ENCODE data around the gene ISG20L2.
"Not testable (repeated sequence)": the region's sequence is repeated elsewhere in the genome, so short reads cannot be mapped to it uniquely, and the experiment has no call there.

Gene ISG20L2

DNA sequence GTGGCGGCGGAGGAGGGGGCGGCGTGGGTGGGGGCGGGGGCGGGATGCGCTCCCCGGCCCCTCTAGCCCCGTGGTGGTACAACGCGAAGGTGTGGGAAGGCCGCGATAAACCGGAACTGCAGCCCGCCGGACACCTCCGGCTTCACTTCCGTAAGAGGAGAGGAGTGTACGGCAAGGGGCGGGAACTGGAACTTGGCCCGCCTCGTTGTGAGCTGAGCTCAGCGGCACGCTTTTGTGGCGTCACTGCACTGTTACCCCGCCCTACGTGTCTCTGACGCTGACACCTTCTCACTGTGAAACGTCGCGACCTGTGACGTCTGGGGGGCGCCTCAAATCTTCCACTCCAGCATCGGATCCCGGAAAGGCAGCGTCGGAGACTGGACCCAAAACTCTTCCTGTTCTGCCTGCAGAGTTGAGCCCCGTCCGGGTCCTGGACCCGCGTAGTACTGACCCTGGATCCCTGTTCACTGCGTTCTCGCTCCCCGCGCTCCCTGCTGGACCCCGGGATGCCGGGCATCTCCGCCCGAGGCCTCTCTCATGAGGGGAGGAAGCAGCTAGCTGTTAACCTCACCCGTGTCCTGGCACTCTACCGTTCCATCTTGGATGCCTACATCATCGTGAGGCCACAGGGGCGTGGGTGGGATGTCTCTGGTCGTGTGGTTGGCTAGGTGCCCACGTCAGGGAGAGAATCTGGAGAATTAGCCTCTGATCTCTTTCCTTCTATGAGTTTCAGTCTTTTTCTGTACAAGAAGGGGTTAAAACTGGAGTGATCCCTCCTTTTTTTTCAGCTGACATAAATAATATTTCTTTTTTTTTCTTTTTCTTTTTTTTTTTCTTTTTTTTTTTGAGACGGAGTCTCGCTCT is at the start of gene ISG20L2:
Gene ISG20L2, minus strand, starts transcription at position 168 of the 864 bp plus-strand sequence. CDS start 1,114 bp downstream, outside the sequence.
- peak; percentile 98 for DNase-seq (ENCODE audit: low read depth)

DNA sequence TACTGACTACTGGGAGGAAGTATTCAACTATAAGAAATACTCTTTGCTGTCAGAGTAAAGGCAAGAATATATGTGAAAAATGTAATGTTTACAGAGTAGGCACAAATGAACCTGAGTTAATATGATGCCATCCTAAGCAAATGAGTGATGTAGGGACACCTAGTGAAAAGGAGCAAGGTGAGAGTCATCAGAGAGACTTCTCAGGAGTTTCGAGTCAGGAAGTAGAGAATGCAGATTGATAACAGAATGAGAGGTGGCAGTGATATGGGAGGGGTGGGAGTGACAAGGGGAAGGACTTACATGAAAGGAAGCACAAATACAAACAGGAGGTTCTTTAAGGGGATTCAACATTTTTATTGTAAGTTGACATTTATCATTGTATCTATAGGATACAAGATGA is 49.0 kb upstream of the ISG20L2 start:
- DNase-seq (ENCODE audit: low read depth): no peak

GRCh38 chr1:156776942-156777341 is 48.4 kb upstream of the ISG20L2 start:
- no peak for DNase-seq (ENCODE audit: low read depth)

- no peak for DNase-seq (ENCODE audit: low read depth)
Measured at GRCh38 chr1:156775799-156776198, 47.2 kb upstream of the ISG20L2 start.

DNA sequence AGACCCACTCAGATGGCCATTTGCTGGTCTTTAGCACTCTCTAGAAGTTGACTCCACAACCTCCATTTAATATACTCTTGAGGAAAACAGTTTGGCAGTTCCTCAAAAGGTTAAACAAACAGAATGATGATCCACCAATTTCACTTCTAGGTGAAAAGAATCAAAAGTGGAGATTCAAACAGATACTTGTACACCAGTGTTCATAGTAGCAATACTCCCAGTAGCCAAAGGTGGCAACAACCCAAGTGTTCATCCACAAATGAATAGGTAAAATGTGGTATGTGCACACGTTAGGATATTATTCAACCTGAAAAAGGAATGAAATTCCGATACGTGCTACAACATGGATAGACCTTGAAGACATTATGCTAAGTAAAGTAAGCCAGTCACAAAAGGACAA is 45.0 kb upstream of the ISG20L2 start:
- no peak for DNase-seq (ENCODE audit: low read depth)

DNA sequence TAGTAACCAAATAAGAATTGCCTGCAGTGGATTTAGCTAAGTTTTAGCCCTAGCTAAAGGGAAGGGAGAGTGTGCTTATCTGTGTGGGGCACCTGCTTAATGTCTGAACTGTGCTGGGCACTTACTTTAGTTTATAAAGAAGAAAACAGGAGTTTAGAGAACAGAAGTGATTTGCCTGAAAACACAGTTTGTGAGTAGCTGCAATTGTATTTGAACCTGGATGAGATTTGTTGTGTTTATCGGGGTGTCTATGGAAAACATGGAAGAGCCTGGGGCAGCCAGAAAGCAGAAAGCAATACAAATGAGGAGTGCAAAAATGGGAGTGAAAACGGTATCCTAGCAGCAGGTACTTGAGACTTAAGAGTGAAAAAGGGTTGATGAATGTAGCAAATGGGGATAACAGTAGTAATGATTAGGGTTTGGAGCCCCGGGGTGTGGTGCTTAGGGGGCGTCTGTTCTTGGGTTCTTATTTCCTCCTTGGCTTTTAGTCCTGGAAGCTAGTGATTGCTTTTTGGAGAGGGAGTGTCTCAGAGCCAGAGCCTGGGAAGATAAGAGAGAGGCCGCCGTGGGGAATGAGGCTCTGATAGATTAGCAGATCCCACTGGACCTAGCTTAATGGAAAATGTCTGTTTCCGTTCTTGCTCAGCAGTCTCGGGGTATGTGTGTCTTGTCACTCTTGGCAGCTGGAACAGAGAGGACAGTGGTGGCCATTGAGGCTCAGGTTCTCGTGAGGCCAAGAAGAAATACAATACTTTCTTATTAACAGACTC is 44.3 kb upstream of the ISG20L2 start:
- DNase-seq (ENCODE audit: low read depth): no peak

GRCh38 chr1:156772222-156772621 is 43.7 kb upstream of the ISG20L2 start:
- DNase-seq (ENCODE audit: low read depth): no peak

GRCh38 chr1:156768610-156769295 is 40.2 kb upstream of the ISG20L2 start:
- DNase-seq (ENCODE audit: low read depth): no peak

GRCh38 chr1:156767879-156768604 is 39.5 kb upstream of the ISG20L2 start:
- DNase-seq (ENCODE audit: low read depth): no peak

DNA sequence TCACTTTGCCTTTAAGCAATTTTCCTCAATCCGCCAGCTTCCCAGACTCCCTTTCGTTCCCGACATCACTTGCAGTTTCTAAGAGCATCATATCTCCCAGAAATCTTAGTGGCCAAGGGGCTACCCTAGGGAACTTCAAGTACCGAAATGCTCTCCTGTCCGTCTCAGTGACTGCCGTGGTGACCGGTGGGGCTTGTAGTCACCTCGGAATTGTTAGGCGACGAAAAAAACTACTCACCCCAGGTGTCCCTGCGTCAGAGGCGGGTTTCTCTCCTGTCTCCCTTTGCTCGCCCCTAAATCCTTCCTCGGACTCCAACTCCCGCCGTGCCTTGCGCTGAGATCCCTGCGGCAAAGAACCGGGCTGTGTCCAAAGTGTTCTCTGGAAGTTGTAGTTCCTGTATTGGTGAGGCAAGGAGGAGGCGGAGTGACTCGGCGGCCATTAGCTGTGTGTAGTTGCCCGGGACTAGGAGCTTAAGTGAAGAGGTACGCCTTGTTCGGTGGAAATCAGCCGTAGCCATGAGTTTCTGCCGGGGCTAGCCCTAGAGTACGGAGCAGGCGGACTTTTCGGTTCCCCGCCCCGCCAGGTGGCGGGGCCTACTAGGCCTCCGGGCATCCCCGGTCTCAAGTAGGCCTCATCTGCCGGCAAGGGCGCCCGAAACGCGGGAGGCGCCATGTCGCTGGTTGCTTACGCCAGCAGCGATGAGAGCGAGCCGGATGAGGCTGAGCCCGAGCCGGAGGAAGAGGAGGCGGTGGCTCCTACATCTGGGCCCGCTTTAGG is 38.7 kb upstream of the ISG20L2 start, which contains the start of gene PRCC:
Gene PRCC, plus strand, starts transcription at position 435 of the 778 bp plus-strand sequence. Its CDS starts 237 bp downstream, at position 672.
- DNase-seq (ENCODE audit: low read depth): peak; percentile 100

DNA sequence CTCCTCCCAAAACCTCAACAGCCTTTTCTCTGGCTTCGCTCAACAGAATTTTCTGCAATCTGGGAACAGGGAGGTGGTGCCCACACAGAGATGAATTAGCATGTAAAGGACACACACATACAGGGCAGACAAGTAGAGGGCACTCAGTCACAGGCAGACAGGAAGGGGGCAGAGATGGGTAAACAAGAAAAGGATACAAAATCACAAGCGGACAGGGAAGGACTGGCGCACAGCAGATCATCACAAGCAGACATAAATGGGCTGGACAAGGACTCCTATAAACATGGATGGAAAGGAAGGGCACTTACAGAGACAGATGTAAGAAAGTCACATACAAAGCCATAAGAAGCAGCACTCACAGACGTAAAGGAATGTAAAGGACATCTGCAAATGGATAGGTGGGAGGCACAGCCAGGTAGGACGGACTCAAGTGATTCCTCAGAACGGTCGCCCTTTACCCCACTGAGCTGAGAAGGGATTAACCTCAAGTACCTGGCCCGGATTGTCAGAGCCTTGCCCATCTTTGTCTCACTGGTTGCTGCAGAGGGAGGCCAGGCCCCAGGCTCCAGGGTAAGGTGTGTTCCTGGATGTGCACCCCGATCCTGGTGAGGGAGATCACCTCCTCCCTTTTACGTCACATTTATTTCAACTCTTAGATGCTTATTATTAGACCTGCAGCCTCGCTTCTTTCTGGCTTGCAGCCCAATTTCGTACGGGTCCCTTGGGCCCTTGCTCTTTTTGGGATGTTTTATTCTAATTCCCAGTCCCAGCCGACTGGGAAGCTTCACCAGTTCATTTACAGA is 37.9 kb upstream of the ISG20L2 start:
- DNase-seq (ENCODE audit: low read depth): no peak

- no peak for DNase-seq (ENCODE audit: low read depth)
Measured at GRCh38 chr1:156765666-156766065, 37.1 kb upstream of the ISG20L2 start.

GRCh38 chr1:156765136-156765535 is 36.6 kb upstream of the ISG20L2 start:
- not testable (repeated sequence) for DNase-seq (ENCODE audit: low read depth)

- no peak for DNase-seq (ENCODE audit: low read depth)
Measured at GRCh38 chr1:156760796-156761104, 32.2 kb upstream of the ISG20L2 start.

DNA sequence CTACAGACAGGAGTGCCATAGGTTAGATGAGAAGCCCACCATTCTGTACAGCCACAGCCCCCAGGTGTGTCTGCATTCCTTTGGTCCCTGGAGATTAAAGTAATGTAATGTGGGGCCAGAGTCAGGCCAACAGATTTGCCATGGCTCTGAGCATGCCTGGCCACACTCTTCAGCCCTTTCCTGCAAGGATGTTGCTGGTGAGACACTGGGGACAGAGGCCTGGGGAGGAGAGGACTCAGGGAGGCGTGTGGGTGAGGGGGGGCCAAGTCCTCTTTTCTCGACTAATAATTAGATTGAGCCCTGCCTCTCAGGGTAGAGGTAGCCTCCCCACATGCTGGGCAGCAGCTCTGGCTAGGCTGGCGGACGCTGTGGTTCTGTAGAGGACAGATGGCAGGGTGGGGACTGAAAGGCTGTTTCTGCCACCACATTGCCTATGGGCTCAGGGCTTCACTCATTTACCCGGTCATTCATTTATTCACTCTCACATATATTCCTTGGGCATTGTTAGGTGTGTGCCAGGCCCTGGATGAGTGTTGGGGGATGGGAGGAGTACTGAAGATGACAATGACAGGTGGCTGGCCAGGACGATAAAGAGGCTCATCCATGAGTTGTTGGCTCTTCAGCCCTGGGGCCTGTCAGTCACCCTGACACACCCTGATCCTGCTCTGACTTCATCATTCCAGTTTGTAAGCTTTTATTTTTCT is 31.7 kb upstream of the ISG20L2 start:
- no peak for DNase-seq (ENCODE audit: low read depth)

DNA sequence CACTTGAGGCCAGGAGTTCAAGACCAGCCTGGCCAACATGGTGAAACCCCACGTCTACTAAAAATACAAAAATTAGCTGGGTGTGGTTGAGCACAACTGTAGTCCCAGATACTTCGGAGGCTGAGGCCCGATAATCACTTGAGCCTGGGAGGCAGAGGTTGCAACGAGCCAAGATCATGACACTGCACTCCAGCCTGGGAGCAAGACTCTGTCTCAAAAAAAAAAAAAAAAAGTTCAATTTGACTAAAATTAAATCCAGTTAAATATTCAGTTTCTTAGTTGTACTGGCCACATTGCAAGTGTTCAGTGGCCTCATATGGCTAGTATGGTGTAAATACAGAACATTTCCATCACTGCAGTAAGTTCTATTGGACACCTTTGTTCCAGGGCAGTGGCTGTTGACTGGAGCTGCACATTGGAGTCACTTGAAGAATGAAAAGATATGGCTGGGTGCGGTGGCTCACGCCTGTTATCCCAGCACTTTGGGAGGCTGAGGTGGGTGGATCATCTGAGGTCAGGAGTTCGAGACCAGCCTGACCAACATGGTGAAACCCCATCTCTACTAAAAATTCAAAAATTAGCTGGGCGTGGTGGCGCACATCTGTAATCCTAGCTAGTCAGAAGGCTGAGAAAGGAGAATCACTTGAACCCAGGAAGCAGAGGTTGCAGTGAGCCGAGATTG is 29.1 kb upstream of the ISG20L2 start:
- not testable (repeated sequence) for DNase-seq (ENCODE audit: low read depth)

- no peak for DNase-seq (ENCODE audit: low read depth)
Measured at GRCh38 chr1:156756355-156756754, 27.8 kb upstream of the ISG20L2 start.

GRCh38 chr1:156755527-156755950 is 27.0 kb upstream of the ISG20L2 start:
- DNase-seq (ENCODE audit: low read depth): no peak

DNA sequence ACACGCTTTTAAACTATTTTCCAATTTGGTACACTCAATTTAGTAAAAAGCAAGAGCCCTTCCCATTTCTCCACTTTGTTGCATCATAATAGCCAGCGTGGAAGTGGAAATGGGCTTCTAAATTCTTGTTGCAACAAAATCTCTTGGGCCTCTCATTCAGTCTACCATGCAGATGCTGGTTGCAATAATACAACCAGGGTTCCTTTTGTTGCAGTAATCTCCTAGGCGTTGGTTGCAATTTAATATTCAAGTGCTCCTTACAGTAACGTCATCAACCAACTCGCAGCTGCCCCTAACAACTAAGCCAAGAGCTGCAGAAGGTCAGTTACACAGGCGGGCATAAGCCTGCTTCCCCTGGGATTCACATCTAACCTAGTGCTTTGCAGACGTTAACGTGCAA is 25.7 kb upstream of the ISG20L2 start:
- DNase-seq (ENCODE audit: low read depth): no peak
